HPDE6-E6E7 (cell line): ENCODE measurements around the gene CXXC4.

Experiments
- DNase-seq: peaks from one replicate; pipeline ENCODE4 v3.0.0; 2011; ENCODE audit warnings: missing footprints; ENCODE audit errors: extremely low spot score

Gene CXXC4

DNA sequence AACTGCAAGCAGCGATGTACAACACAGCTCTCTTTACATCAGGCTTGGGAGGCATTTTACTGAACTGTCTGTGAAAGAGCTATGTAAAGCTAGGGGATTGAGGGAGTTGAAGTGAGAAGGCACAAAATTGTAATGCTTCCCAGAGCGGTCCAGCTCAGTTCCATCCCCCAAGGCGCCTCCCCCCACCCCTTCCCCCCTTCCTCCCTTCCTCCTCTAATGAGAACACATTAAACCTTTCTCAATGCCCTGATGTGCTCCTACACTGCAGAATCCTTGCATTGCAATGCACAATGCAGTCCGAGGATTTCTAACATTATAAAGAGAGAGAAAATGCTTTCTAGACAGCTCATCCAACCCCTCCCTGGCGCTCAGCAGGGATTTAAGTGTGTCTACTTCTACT, 73.9 kb downstream of the CXXC4 start:
- no peak for DNase-seq
